VCaP (cell line): Measurements from ENCODE around the gene SLC6A19.

Source experiments
- H3K27ac ChIP-seq: fragments of 450-650 bp; 2 replicates; pipeline ENCODE4 v1.5.1; 2017
- CTCF ChIP-seq: fragments of 450-650 bp; conservative IDR thresholded peaks from 2 replicates; pipeline ENCODE4 v1.5.1; 2017; ENCODE audit warnings: mild to moderate bottlenecking, moderate library complexity

The SLC6A19 gene

GRCh38 chr5:1257841-1258240, 56.4 kb downstream of the SLC6A19 start:
- H3K27ac ChIP-seq: no peak overlapping the region
- TF ChIP-seq CTCF: no peak

- TF ChIP-seq CTCF: no peak
- H3K27ac ChIP-seq: no peak overlapping the region
Observed at GRCh38 chr5:1259806-1260480, 58.5 kb downstream of the SLC6A19 start.

- TF ChIP-seq CTCF: no peak
- no peak overlapping the region for H3K27ac ChIP-seq
Observed at GRCh38 chr5:1261643-1262042, 60.2 kb downstream of the SLC6A19 start.

DNA sequence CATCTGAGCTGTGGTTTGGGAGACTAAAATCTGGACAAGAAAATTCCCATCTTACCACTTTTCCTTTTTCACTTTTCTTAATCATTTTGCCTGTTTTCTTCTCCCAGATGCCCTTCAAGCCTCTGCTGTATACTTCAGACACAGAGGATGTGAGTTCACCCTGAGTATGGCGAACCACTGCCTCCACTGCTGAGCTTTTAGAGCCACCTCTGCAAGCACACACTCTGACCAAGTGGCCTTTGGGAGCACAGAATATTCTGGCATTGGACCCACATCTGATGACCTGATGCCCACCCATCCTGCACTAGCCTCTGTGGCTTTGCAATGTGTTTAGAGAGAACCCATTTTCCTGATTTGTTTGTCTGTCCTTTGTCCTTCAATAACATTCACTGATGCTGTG, 61.0 kb downstream of the SLC6A19 start:
- no peak overlapping the region for H3K27ac ChIP-seq
- TF ChIP-seq CTCF: no peak

- H3K27ac ChIP-seq: no peak overlapping the region
- TF ChIP-seq CTCF: no peak
Observed at GRCh38 chr5:1264211-1264610, 62.8 kb downstream of the SLC6A19 start.

DNA sequence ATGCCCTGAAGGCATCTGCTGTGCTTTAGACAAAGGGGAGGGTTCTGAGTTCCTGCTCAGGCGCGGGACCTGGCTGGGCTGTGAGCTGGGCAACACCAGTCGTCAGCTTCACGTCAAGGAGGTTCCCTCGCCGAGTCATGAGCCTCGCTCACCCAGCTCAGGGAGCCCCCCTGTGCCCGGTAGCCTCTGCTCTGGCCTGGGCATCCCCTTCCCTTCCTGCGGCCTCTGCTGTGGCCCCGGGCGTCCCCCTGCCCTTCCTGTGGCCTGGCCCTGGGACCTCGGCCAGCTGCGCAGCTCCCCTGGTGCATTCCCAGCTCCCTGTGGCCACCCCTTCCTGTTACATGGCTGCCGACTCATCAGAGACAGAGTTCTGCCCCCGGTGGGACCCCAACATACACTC, 63.6 kb downstream of the SLC6A19 start:
- TF ChIP-seq CTCF: no peak
- no peak overlapping the region for H3K27ac ChIP-seq

DNA sequence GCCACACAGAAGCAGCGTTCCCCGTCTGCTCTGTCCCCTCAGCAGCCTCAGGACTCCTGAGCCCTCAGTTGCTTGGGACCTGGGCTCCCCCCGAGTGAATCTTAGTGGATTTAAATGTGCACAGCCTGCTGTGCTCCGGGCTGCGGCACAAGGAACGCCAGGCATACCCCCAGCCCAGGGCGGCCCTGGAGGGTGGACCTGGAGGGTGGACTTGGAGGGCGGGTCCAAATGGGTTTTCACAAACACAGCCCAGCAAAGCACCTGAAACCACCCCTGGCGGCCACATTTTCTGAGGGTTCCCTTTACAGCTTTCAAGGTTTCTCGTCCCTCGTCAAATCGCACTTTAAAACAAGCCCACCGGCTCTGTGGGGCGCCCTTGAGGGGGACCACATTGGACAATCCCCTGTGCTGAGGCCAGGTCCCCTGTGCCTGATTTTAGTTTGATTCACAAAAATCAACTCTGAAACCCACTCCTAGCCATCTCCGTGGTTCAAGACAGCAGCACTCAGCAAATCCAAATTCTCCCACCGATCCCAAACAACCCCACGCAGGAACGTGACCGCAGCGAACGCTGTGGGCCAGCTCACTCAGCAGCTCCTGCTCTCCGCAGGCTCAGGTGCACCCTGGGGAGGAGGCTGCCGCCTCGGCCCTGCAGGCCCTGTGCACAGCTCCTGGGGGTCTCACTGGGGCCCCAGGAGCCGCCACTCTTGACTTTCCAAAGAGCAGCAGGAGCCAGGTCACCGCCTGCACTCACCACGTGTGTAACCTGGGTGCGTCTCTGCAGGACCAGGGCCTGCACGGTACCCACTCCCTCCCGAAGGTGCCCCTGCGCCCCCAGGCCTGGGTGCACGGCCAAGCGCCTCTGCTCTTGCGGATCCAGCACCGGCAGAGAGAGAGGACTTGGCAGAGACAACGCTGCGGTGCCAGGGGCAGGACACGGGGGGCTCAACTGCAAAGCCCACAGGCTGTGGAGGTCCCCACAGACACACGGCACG, 64.4 kb downstream of the SLC6A19 start:
- no peak overlapping the region for H3K27ac ChIP-seq
- no peak for TF ChIP-seq CTCF
